SKM-1 treated with dmso at 0.1 percent for 144 hours (cell line): Measurements from ENCODE around the gene SDK1.

Source experiments
- DNase-seq: peaks from one replicate; lab custom pipeline; 2025; ENCODE audit not compliant: unreplicated experiment; lab: John Stamatoyannopoulos, UW

Gene SDK1

GRCh38 chr7:4067874-4068273, 766.8 kb downstream of the SDK1 start:
- DNase-seq, result no peak

GRCh38 chr7:4068286-4068685, 767.2 kb downstream of the SDK1 start:
- no peak for DNase-seq

GRCh38 chr7:4069268-4070095, 768.4 kb downstream of the SDK1 start:
- DNase-seq, result no peak

GRCh38 chr7:4070214-4070613, 769.2 kb downstream of the SDK1 start:
- no peak for DNase-seq

GRCh38 chr7:4071370-4072058, 770.5 kb downstream of the SDK1 start:
- no peak for DNase-seq

- DNase-seq, result no peak
These were observed 771.3 kb downstream of the SDK1 start for GRCh38 chr7:4072161-4072925.

- DNase-seq, result no peak
These were observed 772.0 kb downstream of the SDK1 start for GRCh38 chr7:4073052-4073451.

- DNase-seq, result no peak
These were observed 772.7 kb downstream of the SDK1 start for GRCh38 chr7:4073750-4074149.

GRCh38 chr7:4074407-4074806, 773.4 kb downstream of the SDK1 start:
- no peak for DNase-seq

- DNase-seq, result no peak
These were observed 773.9 kb downstream of the SDK1 start for GRCh38 chr7:4074994-4075393.

- no peak for DNase-seq
These were observed 775.7 kb downstream of the SDK1 start for GRCh38 chr7:4076701-4077294.

GRCh38 chr7:4077980-4078379, 776.9 kb downstream of the SDK1 start:
- no peak for DNase-seq

- no peak for DNase-seq
These were observed 777.5 kb downstream of the SDK1 start for GRCh38 chr7:4078580-4078979.

GRCh38 chr7:4079366-4079765, 778.3 kb downstream of the SDK1 start:
- no peak for DNase-seq

GRCh38 chr7:4079956-4080355, 778.9 kb downstream of the SDK1 start:
- DNase-seq, result no peak

GRCh38 chr7:4080954-4081353, 779.9 kb downstream of the SDK1 start:
- no peak for DNase-seq

- DNase-seq, result no peak
These were observed 782.5 kb downstream of the SDK1 start for GRCh38 chr7:4083513-4083912.

GRCh38 chr7:4084271-4084670, 783.2 kb downstream of the SDK1 start:
- no peak for DNase-seq

GRCh38 chr7:4085937-4086691, 785.1 kb downstream of the SDK1 start:
- DNase-seq, result no peak

GRCh38 chr7:4086723-4087122, 785.7 kb downstream of the SDK1 start:
- DNase-seq, result no peak

- no peak for DNase-seq
These were observed 790.7 kb downstream of the SDK1 start for GRCh38 chr7:4091767-4092166.
